Lower lobe of right lung (tissue), 2 donors: ENCODE results near the gene GTF2E1. TPM values are rescaled to one million over a fixed set of nuclear protein-coding genes. Genes with fewer than 3 reads are reported as not detected.

Experiments used
- ATAC-seq, 2 donors: fragments of 200-7000 bp; cut with Tn5 transposase; one replicate each; pipeline ENCODE4 v1.9.1; 2020 to 2022; ENCODE audit warnings: mild to moderate bottlenecking in 2 of 2, moderate library complexity in 2 of 2
- DNase-seq: peaks from one replicate; pipeline ENCODE4 v3.0.0-alpha.2; 2020
- H3K27ac ChIP-seq: fragments of 200-600 bp; one replicate; pipeline ENCODE4 v1.8.0; 2022
- H3K27me3 ChIP-seq: fragments of 200-600 bp; one replicate; pipeline ENCODE4 v1.8.0; 2022; ENCODE audit warnings: low read depth
- H3K36me3 ChIP-seq: fragments of 200-600 bp; one replicate; pipeline ENCODE4 v1.8.0; 2022; ENCODE audit warnings: mild to moderate bottlenecking
- H3K4me1 ChIP-seq: fragments of 200-600 bp; one replicate; pipeline ENCODE4 v1.8.0; 2022
- H3K4me3 ChIP-seq: fragments of 200-600 bp; one replicate; pipeline ENCODE4 v1.8.0; 2022; ENCODE audit warnings: mild to moderate bottlenecking
- H3K9me3 ChIP-seq: fragments of 200-600 bp; one replicate; pipeline ENCODE4 v1.8.0; 2022
- CTCF ChIP-seq: fragments of 200-600 bp; IDR thresholded peaks from one replicate; pipeline ENCODE4 v1.8.0; 2022; ENCODE audit warnings: antibody characterized with exemption, mild to moderate bottlenecking
- intact Hi-C: fragments of 100-400 bp; cut with DNase I; formaldehyde crosslinking; loops from one replicate; pipeline ENCODE4 v1.11.0; 2022
- total RNA-seq: library from RNA; stranded (reverse); fragmentation: NEBNext Ultra II Directional; extraction: Animal tissue kit (Norgen Biotek cat#: 25700); gene quantifications from one replicate; pipeline ENCODE4 v1.2.1, GENCODE V29; 2021
- donor health status: DM: no; HTN: yes; CAD: no; lungs with severe emphysema.

The GTF2E1 gene
- total RNA-seq, 1 donor from 2014 or later, result 18.5 TPM

DNA sequence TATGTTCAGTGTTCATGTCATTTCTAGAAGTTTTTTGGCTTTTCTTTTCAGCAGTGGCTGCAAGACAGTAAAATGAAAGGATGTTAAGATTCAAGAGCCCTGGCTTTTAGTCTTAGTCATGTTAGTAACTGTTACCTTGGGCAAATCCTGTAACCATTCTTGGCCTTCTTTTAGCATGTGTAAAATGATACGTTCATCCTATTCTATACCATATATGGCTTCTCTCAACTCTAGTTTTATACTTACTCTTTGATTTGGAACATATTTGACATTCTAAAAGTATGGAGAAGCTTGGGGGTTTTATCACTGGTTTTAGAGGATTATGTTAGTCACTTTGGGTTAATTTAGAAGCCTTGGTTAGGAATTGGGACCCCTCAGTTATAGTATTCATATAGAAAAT is 20.1 kb downstream of the GTF2E1 start:
- peaks cover 5% of the 10 kb centered on the region for H3K4me1 ChIP-seq
- no peaks in the 10 kb centered on the region for H3K9me3 ChIP-seq
- no peak for DNase-seq
- H3K4me3 ChIP-seq, result no peak overlapping the region
- H3K27me3 ChIP-seq, result no peaks in the 10 kb centered on the region
- no peak overlapping the region for H3K27ac ChIP-seq
- no peak for ATAC-seq
- H3K36me3 ChIP-seq, result no peaks in the 10 kb centered on the region
- intact Hi-C loops, result no loop called here
- no peak for TF ChIP-seq CTCF

DNA sequence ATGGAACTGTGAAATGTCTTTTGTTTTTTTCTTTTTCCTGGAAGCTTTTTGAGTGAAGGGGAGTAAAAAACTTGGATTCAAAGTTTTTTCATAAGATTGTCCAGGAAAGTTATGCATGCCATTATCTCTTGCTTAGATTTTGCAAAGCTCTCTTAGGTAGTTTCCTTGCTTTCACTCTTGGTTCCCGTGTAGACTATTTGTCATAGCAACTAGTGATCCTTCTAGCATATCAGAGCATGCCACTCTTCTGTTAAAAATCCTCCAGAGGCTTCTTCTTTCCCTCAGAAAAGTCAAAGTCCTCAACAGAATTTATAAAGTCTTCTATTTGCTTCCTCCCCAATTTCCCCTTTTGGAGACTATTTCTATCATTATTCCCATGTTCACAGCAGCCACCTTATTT is 21.1 kb downstream of the GTF2E1 start:
- H3K27me3 ChIP-seq, result no peaks in the 10 kb centered on the region
- intact Hi-C loops, result no loop called here
- DNase-seq, result no peak
- H3K36me3 ChIP-seq, result no peaks in the 10 kb centered on the region
- no peak for TF ChIP-seq CTCF
- ATAC-seq, result no peak
- H3K27ac ChIP-seq, result no peak overlapping the region
- no peak overlapping the region for H3K4me3 ChIP-seq
- H3K4me1 ChIP-seq, result peaks cover 7% of the 10 kb centered on the region
- no peaks in the 10 kb centered on the region for H3K9me3 ChIP-seq

GRCh38 chr3:120764206-120764605 is 21.7 kb downstream of the GTF2E1 start:
- intact Hi-C loops, result no loop called here
- no peaks in the 10 kb centered on the region for H3K9me3 ChIP-seq
- no peak for TF ChIP-seq CTCF
- DNase-seq (no peak), ATAC-seq (no peak)
- no peak overlapping the region for H3K27ac ChIP-seq
- H3K27me3 ChIP-seq, result no peaks in the 10 kb centered on the region
- peaks cover 7% of the 10 kb centered on the region for H3K4me1 ChIP-seq
- no peak overlapping the region for H3K4me3 ChIP-seq
- no peaks in the 10 kb centered on the region for H3K36me3 ChIP-seq

- no peak for TF ChIP-seq CTCF
- H3K9me3 ChIP-seq, result no peaks in the 10 kb centered on the region
- H3K4me1 ChIP-seq, result peaks cover 7% of the 10 kb centered on the region
Measured at GRCh38 chr3:120765830-120766493, 23.4 kb downstream of the GTF2E1 start.

DNA sequence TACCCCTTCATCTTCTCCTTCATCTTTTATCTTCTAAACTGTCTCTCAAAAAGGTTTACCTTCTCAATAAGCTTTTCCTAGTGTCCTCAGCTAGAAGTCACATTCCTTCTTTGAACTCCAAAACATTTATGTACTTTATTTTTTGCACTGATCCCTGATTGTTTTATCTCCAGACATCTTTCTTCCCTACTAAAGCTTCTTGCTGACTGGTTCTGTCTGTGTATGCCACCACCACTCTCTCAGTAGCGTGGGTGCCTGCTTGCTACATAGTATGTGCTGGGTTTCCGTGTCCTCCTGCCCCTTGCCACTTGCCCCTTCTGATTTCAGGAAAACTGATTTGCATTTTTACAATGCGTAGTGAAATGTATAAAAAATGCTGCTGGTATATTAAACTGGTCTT is 24.0 kb downstream of the GTF2E1 start:
- no peaks in the 10 kb centered on the region for H3K27me3 ChIP-seq
- ATAC-seq (no peak), DNase-seq (no peak)
- peaks cover 7% of the 10 kb centered on the region for H3K4me1 ChIP-seq
- H3K9me3 ChIP-seq, result no peaks in the 10 kb centered on the region
- H3K4me3 ChIP-seq, result no peak overlapping the region
- peaks cover 9% of the 10 kb centered on the region for H3K36me3 ChIP-seq
- intact Hi-C loops, result no loop called here
- no peak for TF ChIP-seq CTCF
- H3K27ac ChIP-seq, result no peak overlapping the region

More at GRCh38 chr3:120765830-120766493, 23.4 kb downstream of the GTF2E1 start:
- peaks cover 3% of the 10 kb centered on the region for H3K36me3 ChIP-seq
- DNase-seq (no peak), ATAC-seq (no peak)
- H3K4me3 ChIP-seq, result no peak overlapping the region
- no peaks in the 10 kb centered on the region for H3K27me3 ChIP-seq
- H3K27ac ChIP-seq, result no peak overlapping the region
- intact Hi-C loops, result no loop called here
